Heart left ventricle (tissue), 16 donors: ENCODE results near the gene TCP11L2. TPM values are rescaled to one million over a fixed set of nuclear protein-coding genes. Genes with fewer than 3 reads are reported as not detected.
A peak's percentile ranks its signal among the peaks of the same experiment; 100 is the strongest.
"Not testable (repeated sequence)": the region's sequence is repeated elsewhere in the genome, so short reads cannot be mapped to it uniquely, and the experiment has no call there.

ENCODE experiments used
- ATAC-seq, 4 donors: fragments of 200-7000 bp; cut with Tn5 transposase; one replicate each; pipeline ENCODE4 v1.9.1; 2020 to 2022; ENCODE audit warnings: moderate library complexity in 4 of 4, mild to moderate bottlenecking in 3 of 4, moderate number of reproducible peaks in 1 of 4
- DNase-seq, 5 donors: peaks; one replicate each; pipeline ENCODE4 v3.0.0-alpha.2; 2020
- H3K27ac ChIP-seq, 12 donors: fragments of 200-600 bp; sonication (generic) in 4 of 12; one replicate each; pipeline versions ENCODE4 v1.5.0 to v1.8.0; 2016 to 2022; ENCODE audit warnings: mild to moderate bottlenecking in 2 of 12
- H3K27me3 ChIP-seq, 9 donors: fragments of 200-600 bp; sonication (generic) in 2 of 9; one replicate each; pipeline versions ENCODE4 v1.5.1 to v1.8.0; 2016 to 2022; ENCODE audit warnings: mild to moderate bottlenecking in 3 of 9
- H3K36me3 ChIP-seq, 9 donors: fragments of 200-600 bp; sonication (generic) in 2 of 9; one replicate each; pipeline versions ENCODE4 v1.5.0 to v1.8.0; 2018 to 2022; ENCODE audit warnings: mild to moderate bottlenecking in 2 of 9
- H3K4me1 ChIP-seq, 12 donors: fragments of 200-600 bp; sonication (generic) in 4 of 12; one replicate each; pipeline versions ENCODE4 v1.5.0 to v1.8.0; 2016 to 2022; ENCODE audit warnings: mild to moderate bottlenecking in 3 of 12
- H3K4me3 ChIP-seq, 12 donors: fragments of 200-600 bp; sonication (generic) in 4 of 12; one replicate each; pipeline versions ENCODE4 v1.5.0 to v1.8.0; 2017 to 2022; ENCODE audit warnings: mild to moderate bottlenecking in 9 of 12, moderate library complexity in 4 of 12
- H3K9me3 ChIP-seq, 12 donors: fragments of 200-600 bp; sonication (generic) in 4 of 12; one replicate each; pipeline versions ENCODE4 v1.5.0 to v1.8.0; 2016 to 2022; ENCODE audit warnings: mild to moderate bottlenecking in 1 of 12
- CTCF ChIP-seq, 12 donors: fragments of 200-600 bp; sonication (generic) in 4 of 12; IDR thresholded peaks; one replicate each; pipeline versions ENCODE4 v1.5.0 to v1.8.0; 2018 to 2022; ENCODE audit warnings: antibody characterized with exemption in 12 of 12, mild to moderate bottlenecking in 5 of 12
- POLR2A ChIP-seq, 2 donors: fragments of 450-650 bp; IDR thresholded peaks; one replicate each; pipeline ENCODE4 v1.6.1; 2017; ENCODE audit warnings: antibody characterized with exemption in 2 of 2, mild to moderate bottlenecking in 2 of 2, moderate library complexity in 2 of 2
- WGBS, 4 donors: extraction: QIAGEN DNeasy Blood & Tissue Kit in 2 of 4; methylation state at CpG; one replicate each; pipeline versions ENCODE4 v1.1.5 to v1.1.7; 2013 to 2018; 5-methylcytosine and 5-hydroxymethylcytosine counted together
- intact Hi-C, 10 donors: fragments of 100-400 bp; cut with DNase I; formaldehyde crosslinking; loops; one replicate each; pipeline versions ENCODE4 v1.11.1 to v1.14.2; 2022
- polyA plus RNA-seq, 2 donors: library from polyadenylated mRNA; stranded (reverse); fragments of 200-250 nt; gene quantifications; one replicate each; pipeline ENCODE4 v1.2.3, GENCODE V29; 2013
- total RNA-seq, 9 donors: library from RNA; depleted of rRNA in 2 of 9; stranded (reverse); fragments of >200 nt in 2 of 9; fragmentation: NEBNext Ultra II Directional in 3 of 9; extraction: Animal tissue kit (Norgen Biotek cat#: 25700) in 3 of 9; gene quantifications; one replicate each; pipeline versions ENCODE4 v1.1.0 to v1.2.4, GENCODE V29; 2016 to 2023
- donor health status: ischemic (EF 13 %, LVEDD 7.1; RV severe dilation, severe dysfunction).
- donor health status: healthy with polysubstance abuse.
- donor health status: DM: no; HTN: yes; CAD: no.
- donor health status: DM: no; HTN: no; CAD: no.
- donor health status: ischemic (EF 25% LVEDD 6.9; RV normal size, moderate dysfunction).
- donor health status: ischemic (EF 25% LVEDD 5.7; RV mildly dilated, moderate dysfunction).
- donor health status: healthy.
- donor health status: DM: yes; HTN: yes; CAD: no.
- donor health status: ischemic (EF 35%, LVEDD 5.7; RV mildly dilated, moderate dysfunction).
- donor health status: nonischemic (EF 11% LVEDD 7.7; RV severe dilation, severe dysfunction).
- donor health status: DM: yes; HTN: yes; CAD: no.
- donor health status: PGD.
- donor health status: ischemic (EF 29% LVEDD 5.4; RV normal size, mild dysfunction).
- donor health status: nonischemic (EF 23%, LVEDD 6.1; RV moderate dilation, normal function).

Gene TCP11L2
- total and polyA plus RNA-seq, 11 donors: 15.5 to 147 (median 97.3) TPM

- WGBS, 4 donors: 47 to 55% (median 55%) methylated on average over 7 of the region's 7 CpGs
- DNase-seq (peak in 2 of 5 donors; percentile 34 to 47), ATAC-seq (peak; percentile 23 to 63 (median 56))
- Histone ChIP-seq H3K27ac (no peak overlapping the region), H3K4me1 (peaks cover 0 to 22% (median 12%) of the 10 kb centered on the region in 12 donors), H3K9me3 (peaks cover 0 to 8% (median 0%) of the 10 kb centered on the region in 12 donors), H3K4me3 (no peak overlapping the region), H3K27me3 (no peaks in the 10 kb centered on the region), H3K36me3 (no peaks in the 10 kb centered on the region)
- TF ChIP-seq CTCF (IDR thresholded peaks at IDR 0.05) (peak; percentile 56 to 76 (median 70)), POLR2A (IDR thresholded peaks at IDR 0.05) (no peak)
- intact Hi-C loops: loop anchor here in 9 of 10 donors (1.0 to 5.0 kb wide), 7 partner anchors 35 to 865 kb away; partner anchors contain the start of gene CKAP4 (in 2 of the 9)
These were observed 20.0 kb upstream of the TCP11L2 start for GRCh38 chr12:106282457-106283097.

- H3K9me3 ChIP-seq: peaks cover 0 to 8% (median 0%) of the 10 kb centered on the region in 12 donors
- no peak for TF ChIP-seq POLR2A (IDR thresholded peaks at IDR 0.05)
- TF ChIP-seq CTCF (IDR thresholded peaks at IDR 0.05): no peak
- ATAC-seq (peak; percentile 24 to 76 (median 54)), DNase-seq (no peak)
- intact Hi-C loops: loop anchor here in 6 of 10 donors (5.0 kb wide), 5 partner anchors 37 to 867 kb away; partner anchors contain the start of gene CKAP4 (in 2 of the 6)
- H3K27me3 ChIP-seq: no peaks in the 10 kb centered on the region
- H3K4me1 ChIP-seq: peaks cover 0 to 22% (median 13%) of the 10 kb centered on the region in 12 donors
- 21 to 29% (median 26%) methylated on average over 10 of the region's 10 CpGs for WGBS, 4 donors
- no peak overlapping the region for H3K4me3 ChIP-seq
- peak overlapping the region in 11 of 12 donors; percentile 11 to 67 (median 37) for H3K27ac ChIP-seq
- H3K36me3 ChIP-seq: no peaks in the 10 kb centered on the region
These were observed 18.0 kb upstream of the TCP11L2 start for GRCh38 chr12:106284358-106285105.

- DNase-seq: no peak
- H3K4me1 ChIP-seq: peaks cover 0 to 20% (median 13%) of the 10 kb centered on the region in 12 donors
- no peak for ATAC-seq
- no peaks in the 10 kb centered on the region for H3K36me3 ChIP-seq
- H3K4me3 ChIP-seq: no peak overlapping the region
- no peak for TF ChIP-seq POLR2A (IDR thresholded peaks at IDR 0.05)
- no peak for TF ChIP-seq CTCF (IDR thresholded peaks at IDR 0.05)
- no peaks in the 10 kb centered on the region for H3K27me3 ChIP-seq
- H3K27ac ChIP-seq: no peak overlapping the region
- intact Hi-C loops: no loop called here
- peaks cover 0 to 8% (median 0%) of the 10 kb centered on the region in 12 donors for H3K9me3 ChIP-seq
- 74 to 83% (median 80%) methylated on average over 4 of the region's 4 CpGs for WGBS, 4 donors
These were observed 16.6 kb upstream of the TCP11L2 start for GRCh38 chr12:106285982-106286381.

- ATAC-seq, H3K27ac ChIP-seq, DNase-seq, H3K9me3 ChIP-seq, H3K36me3 ChIP-seq, H3K4me3 ChIP-seq, intact Hi-C loops, H3K27me3 ChIP-seq: not testable (repeated sequence)
- 79 to 84% (median 82%) methylated on average over 14 of the region's 14 CpGs for WGBS, 4 donors
- peaks cover 0 to 20% (median 11%) of the 10 kb centered on the region in 12 donors for H3K4me1 ChIP-seq
These were observed 15.9 kb upstream of the TCP11L2 start for GRCh38 chr12:106286576-106287162.
